ENCODE data around the gene CHN1. TPM values are rescaled to one million over a fixed set of nuclear protein-coding genes. Genes with fewer than 3 reads are reported as not detected.

CHN1 gene
- total RNA-seq = 3.1 and 9.2 TPM in 2 replicates

GRCh38 chr2:175004980-175005732, at the start of gene CHN1:
Gene CHN1 (minus strand): TSS chr2:175005381. CDS start chr2:175004912, 469 bp downstream.

GRCh38 chr2:174764280-174765255, 240.6 kb downstream of the CHN1 start, which contains the start of gene CHRNA1:
Gene CHRNA1 (minus strand): TSS chr2:174764472. CDS start chr2:174764394, 78 bp downstream.

Other genes starting within 250 kb of the CHN1 start
- not detected in 2 replicates for gene CHRNA1, start 240.9 kb downstream of the CHN1 start, total RNA-seq
- gene ATF2, start 162.8 kb upstream of the CHN1 start, total RNA-seq = 23.5 and 27.4 TPM in 2 replicates
- 162 and 189 TPM in 2 replicates for gene ATP5MC3, start 176.3 kb upstream of the CHN1 start, total RNA-seq